HCT116 (cell line): ENCODE measurements around the gene IBA57. TPM values are rescaled to one million over a fixed set of nuclear protein-coding genes. Genes with fewer than 3 reads are reported as not detected.

Source experiments
- ATAC-seq: fragments of 200-7000 bp; cut with Tn5 transposase; 2 replicates; pipeline ENCODE4 v1.9.1; 2020; ENCODE audit warnings: mild to moderate bottlenecking, moderate library complexity
- BruUV-seq: library from RNA; stranded (reverse); fragments of 400-500 nt; replicated peaks from 2 replicates; lab custom pipeline; 2021; lab: Mats Ljungman, UMichigan
- CTCF ChIA-PET: fragments of 300-600 bp; sonication (Branson Sonifier 250); formaldehyde crosslinking; loops from one replicate; lab custom pipeline; 2021; ENCODE audit warnings: antibody characterized with exemption; lab: Charles Lee
- POLR2A ChIA-PET: fragments of 300-600, 350-600 bp; sonication (Branson Sonifier 250); formaldehyde crosslinking; loops from one replicate; lab custom pipeline; 2021; ENCODE audit warnings: antibody characterized with exemption; lab: Charles Lee
- RAD21 ChIA-PET, 2 experiments: fragments of 300-600 bp; sonication (Branson Sonifier 250); formaldehyde crosslinking; loops; one replicate each; lab custom pipeline; 2023; ENCODE audit warnings: low total read pairs in 2 of 2; ENCODE audit not compliant: uncharacterized antibody in 2 of 2, unreplicated experiment in 2 of 2, low non-redundant PET in 1 of 2; lab: Charles Lee
- DNase-seq: peaks from one replicate; pipeline ENCODE4 v3.0.0-alpha.2; 2010; ENCODE audit warnings: low read depth, low spot score
- H2AFZ ChIP-seq: fragments of 200-600 bp; shearing (Covaris generic), sonication (generic); 2 replicates; pipeline ENCODE4 v1.6.1; 2017; ENCODE audit warnings: low read depth, mixed run types, mixed read lengths, antibody characterized with exemption, low read length; ENCODE audit not compliant: poor library complexity, severe bottlenecking
- H3K27ac ChIP-seq: 2 replicates; pipeline ENCODE4 v1.5.1; 2012; ENCODE audit warnings: low read depth, low read length
- H3K27me3 ChIP-seq: fragments of 200-600 bp; sonication (generic); 2 replicates; pipeline ENCODE4 v1.6.1; 2016; ENCODE audit warnings: mixed run types, low read length, mixed read lengths; ENCODE audit not compliant: insufficient read depth
- H3K36me3 ChIP-seq, 2 experiments: fragments of 200-500 bp in 1 of 2; fragments of 200-600 bp in 1 of 2; sonication (Bioruptor generic) in 1 of 2; sonication (generic) in 1 of 2; 2 replicates each; pipeline versions ENCODE4 v1.5.1 to v1.6.1; 2014 to 2016; ENCODE audit warnings: low read length in 2 of 2, inconsistent platforms in 1 of 2, mixed read lengths in 1 of 2, mixed run types in 1 of 2; ENCODE audit not compliant: insufficient read depth in 2 of 2, control insufficient read depth in 1 of 2
- H3K4me1 ChIP-seq, 2 experiments: fragments of 200-600 bp in 1 of 2; sonication (generic) in 1 of 2; 2 replicates each; pipeline versions ENCODE4 v1.5.1 to v1.6.1; 2012 to 2017; ENCODE audit warnings: low read length in 2 of 2, inconsistent platforms in 1 of 2, mild to moderate bottlenecking in 1 of 2, mixed read lengths in 1 of 2, mixed run types in 1 of 2, moderate library complexity in 1 of 2; ENCODE audit not compliant: insufficient read depth in 2 of 2, control insufficient read depth in 1 of 2
- H3K4me2 ChIP-seq: fragments of 200-600 bp; sonication (generic); 2 replicates; pipeline ENCODE4 v1.6.1; 2017; ENCODE audit warnings: mixed run types, low read length, mixed read lengths
- H3K4me3 ChIP-seq, 2 experiments: fragments of 200-600 bp in 1 of 2; sonication (generic) in 1 of 2; replicated peaks in 1 of 2; 2 replicates each; pipeline ENCODE4 v1.5.1; 2011 to 2016; ENCODE audit warnings: low read length in 2 of 2, control low read depth in 1 of 2, low read depth in 1 of 2, mild to moderate bottlenecking in 1 of 2, mixed read lengths in 1 of 2, mixed run types in 1 of 2
- H3K79me2 ChIP-seq: fragments of 200-600 bp; sonication (generic); 2 replicates; pipeline ENCODE4 v1.6.1; 2017; ENCODE audit warnings: mild to moderate bottlenecking, mixed run types, low read length, moderate library complexity, mixed read lengths; ENCODE audit not compliant: insufficient read depth
- H3K9ac ChIP-seq: fragments of 200-600 bp; sonication (generic); 2 replicates; pipeline ENCODE4 v1.6.1; 2016; ENCODE audit warnings: low read length, mixed read lengths
- H3K9me2 ChIP-seq: fragments of 200-600 bp; sonication (generic), shearing (Covaris generic); 2 replicates; pipeline ENCODE4 v1.6.1; 2017; ENCODE audit warnings: mixed run types, mild to moderate bottlenecking, moderate library complexity; ENCODE audit not compliant: insufficient read depth
- H3K9me3 ChIP-seq, 2 experiments: fragments of 200-500 bp in 1 of 2; fragments of 200-600 bp in 1 of 2; sonication (Bioruptor generic) in 1 of 2; sonication (generic) in 1 of 2; 2 replicates each; pipeline ENCODE4 v1.6.1; 2014 to 2017; ENCODE audit warnings: low read length in 2 of 2, mixed read lengths in 2 of 2, inconsistent platforms in 1 of 2, low read depth in 1 of 2, mild to moderate bottlenecking in 1 of 2, mixed run types in 1 of 2, moderate library complexity in 1 of 2; ENCODE audit not compliant: control insufficient read depth in 1 of 2, insufficient read depth in 1 of 2
- H4K20me1 ChIP-seq: fragments of 200-600 bp; sonication (generic), shearing (Covaris generic); 2 replicates; pipeline ENCODE4 v1.6.1; 2017; ENCODE audit warnings: mixed run types, mild to moderate bottlenecking, moderate library complexity; ENCODE audit not compliant: insufficient read depth
- ELF1 ChIP-seq: IDR thresholded peaks from 2 replicates; pipeline ENCODE4 v1.6.1; 2012; ENCODE audit warnings: low read depth, borderline replicate concordance
- JUND ChIP-seq: IDR thresholded peaks from 2 replicates; pipeline ENCODE4 v1.6.1; 2012
- ZBTB33 ChIP-seq: IDR thresholded peaks from 2 replicates; pipeline ENCODE4 v1.6.1; 2011; ENCODE audit warnings: mild to moderate bottlenecking, low read length, moderate library complexity; ENCODE audit not compliant: insufficient replicate concordance; ENCODE audit errors: extremely low read depth
- ZFX ChIP-seq: fragments of 450-650 bp; IDR thresholded peaks from 2 replicates; pipeline ENCODE4 v1.6.1; 2017
- intact Hi-C: fragments of 100-400 bp; cut with micrococcal nuclease; formaldehyde crosslinking; loops from 2 replicates; pipeline ENCODE4 v1.10.0; 2022
- total RNA-seq: library from RNA; stranded (reverse); gene quantifications from one replicate; pipeline ENCODE4 v1.2.1, GENCODE V29; 2021; ENCODE audit not compliant: unreplicated experiment

The IBA57 gene
- total RNA-seq, 1 experiment from 2014 or later = 11.6 TPM

DNA sequence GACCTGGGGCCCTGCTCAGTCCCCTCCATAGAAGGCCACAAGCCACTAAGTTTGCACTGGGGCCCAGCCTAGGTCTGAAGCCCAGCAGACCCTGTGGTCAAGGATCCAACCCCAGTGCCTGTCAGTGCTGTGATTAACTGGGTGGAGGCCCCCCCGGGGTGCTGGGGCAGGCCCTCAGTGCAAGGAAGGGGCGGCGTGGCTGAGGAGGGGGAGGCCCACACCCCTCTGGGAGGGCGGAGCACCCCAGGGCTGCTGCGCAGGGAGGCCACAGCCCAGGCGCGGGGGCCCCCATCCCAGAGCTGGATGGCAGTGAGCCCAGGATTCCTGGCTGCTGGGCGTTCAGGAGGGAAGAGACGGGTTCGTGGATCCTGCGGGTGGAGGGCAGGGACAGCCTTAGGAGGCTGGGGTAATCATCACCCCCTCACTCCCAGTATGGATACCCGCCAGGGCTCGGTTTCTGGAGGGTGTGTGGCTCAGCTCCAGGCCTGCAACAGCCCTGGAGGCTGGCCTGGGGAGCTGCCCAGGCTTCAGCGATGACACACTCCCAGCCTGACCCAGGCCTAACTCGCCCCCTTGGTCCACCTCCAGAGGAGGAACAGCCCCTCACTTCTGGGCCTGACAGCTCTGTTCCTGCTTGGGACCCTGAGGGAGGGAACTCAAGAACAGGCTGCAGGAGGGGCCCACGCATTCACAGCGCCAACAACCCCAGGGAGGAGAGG, 15.0 kb upstream of the IBA57 start:
- Histone ChIP-seq H3K9me3 (no peaks in the 10 kb centered on the region), H3K9ac (no peak overlapping the region), H2AFZ (no peak overlapping the region), H4K20me1 (no peaks in the 10 kb centered on the region), H3K9me2 (no peaks in the 10 kb centered on the region), H3K4me1 (peaks cover 9% of the 10 kb centered on the region in 2 experiments; a peak in 3 of 4 replicates), H3K36me3 (0 out of 4 replicates have a peak, but pooled peaks cover 0 to 6% of the 10 kb centered on the region in 2 experiments), H3K27me3 (no peaks in the 10 kb centered on the region), H3K4me3 (no peak overlapping the region), H3K4me2 (no peak overlapping the region), H3K27ac (no peak overlapping the region), H3K79me2 (peaks cover 4% of the 10 kb centered on the region; the same call in 1 of the 2 replicates)
- ChIA-PET RAD21 (no interaction called here), POLR2A (no interaction called here), CTCF (interaction anchor here (1.3 kb wide), 1 partner anchor 15 kb away, joined by 3 read pairs; the partner anchor contains the start of gene IBA57)
- intact Hi-C loops = no loop called here
- DNase-seq = no peak
- no peak for ATAC-seq
- no peak for TF ChIP-seq JUND
- no peak for TF ChIP-seq ZBTB33
- TF ChIP-seq ZFX = no peak
- no peak for TF ChIP-seq ELF1
- no TSS peak for BruUV-seq
